Stimulated activated CD4-positive, alpha-beta T cell treated with anti-CD3 and anti-CD28 coated beads, TNF-alpha, amount 100 ng/mL, for 1 hour (primary cell): ENCODE data around the gene CDYL.

ENCODE experiments used
- DNase-seq, 3 donors: peaks; one replicate each; pipeline ENCODE4 v3.0.0-alpha.2; 2020; ENCODE audit warnings: low read depth in 3 of 3, low spot score in 1 of 3

Gene CDYL

GRCh38 chr6:4776131-4776492 is at the start of gene CDYL:
Gene CDYL, plus strand, starts transcription at chr6:4776404. Its CDS starts 380 bp downstream, at chr6:4776784.
- DNase-seq = peak; percentile 70 to 87 (median 83)

- no peak for DNase-seq
Observed at GRCh38 chr6:4726645-4727044, 49.6 kb upstream of the CDYL start.

DNA sequence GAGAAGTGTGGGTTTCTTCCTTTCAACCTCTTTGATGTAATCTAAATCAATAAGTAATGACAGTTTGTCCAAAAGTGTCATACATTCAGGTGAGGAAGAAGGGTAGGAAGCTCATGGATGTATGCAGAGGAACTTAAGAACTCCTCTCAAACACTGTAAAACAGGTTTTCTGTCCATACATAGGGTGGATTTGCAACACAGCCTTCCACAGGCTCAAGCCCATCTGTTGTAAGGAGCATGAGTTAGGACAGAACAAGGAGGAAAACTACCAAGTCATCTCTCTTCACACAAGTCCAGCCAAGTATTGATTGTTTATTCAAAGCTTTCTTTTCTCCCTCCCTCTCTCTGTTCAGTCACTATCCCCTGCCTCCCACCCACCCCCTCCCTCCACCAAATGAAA is 49.0 kb upstream of the CDYL start:
- DNase-seq = no peak

GRCh38 chr6:4727671-4728435 is 48.4 kb upstream of the CDYL start:
- DNase-seq = no peak

- no peak for DNase-seq
Observed at GRCh38 chr6:4728436-4728769, 47.8 kb upstream of the CDYL start.

DNA sequence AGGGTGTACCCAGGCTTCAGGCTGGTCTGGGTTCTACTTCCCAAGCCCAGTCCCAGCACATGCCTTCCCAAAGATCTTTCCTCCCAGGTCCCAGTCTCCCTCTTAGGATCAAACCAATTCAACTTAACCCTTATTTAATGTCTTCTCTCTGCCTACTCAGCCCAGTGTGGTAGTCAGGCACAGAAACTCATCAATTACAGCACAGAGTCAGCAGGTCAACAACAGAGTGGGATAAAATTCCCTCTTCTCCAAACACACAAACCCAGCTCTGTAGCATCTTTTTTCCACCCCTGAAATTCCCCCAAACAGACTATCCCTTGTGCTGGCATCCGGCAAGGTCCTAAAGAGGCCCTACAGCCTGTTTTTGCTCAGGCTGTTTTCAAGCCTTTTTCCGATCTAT is 47.3 kb upstream of the CDYL start:
- no peak for DNase-seq

- no peak for DNase-seq
Observed at GRCh38 chr6:4731996-4732395, 44.2 kb upstream of the CDYL start.

DNA sequence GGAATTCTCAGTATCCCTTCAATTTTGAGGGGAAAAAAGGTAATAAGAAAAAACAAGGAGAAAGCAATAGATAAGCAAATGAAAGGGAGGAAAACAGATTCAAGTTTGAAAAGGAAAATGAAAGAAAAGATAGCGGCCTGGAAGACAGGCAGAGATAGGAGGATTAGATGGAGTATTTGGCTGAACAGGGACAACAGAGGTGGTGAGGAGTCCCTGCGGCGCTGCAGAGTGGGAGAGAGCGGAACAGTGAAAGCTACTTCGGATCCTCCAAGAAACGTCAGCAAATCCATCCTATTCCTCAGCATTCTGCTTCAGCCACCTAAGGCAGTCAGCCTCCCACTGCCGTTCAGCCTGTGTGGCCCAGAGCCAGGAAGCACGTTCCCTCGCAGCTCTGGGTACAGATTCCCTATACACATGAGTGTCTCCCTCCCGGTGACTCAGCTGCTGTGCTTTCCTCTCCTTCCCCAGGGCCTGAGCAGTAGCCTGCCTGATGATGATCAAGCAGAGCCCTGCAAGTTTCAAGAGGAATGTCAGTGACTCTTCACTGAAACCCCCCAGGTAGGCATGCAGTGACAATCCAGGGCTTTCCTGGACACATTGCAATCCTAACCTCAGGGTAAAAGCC is 43.4 kb upstream of the CDYL start:
- DNase-seq = no peak

GRCh38 chr6:4736371-4736873 is 39.8 kb upstream of the CDYL start:
- DNase-seq = no peak

DNA sequence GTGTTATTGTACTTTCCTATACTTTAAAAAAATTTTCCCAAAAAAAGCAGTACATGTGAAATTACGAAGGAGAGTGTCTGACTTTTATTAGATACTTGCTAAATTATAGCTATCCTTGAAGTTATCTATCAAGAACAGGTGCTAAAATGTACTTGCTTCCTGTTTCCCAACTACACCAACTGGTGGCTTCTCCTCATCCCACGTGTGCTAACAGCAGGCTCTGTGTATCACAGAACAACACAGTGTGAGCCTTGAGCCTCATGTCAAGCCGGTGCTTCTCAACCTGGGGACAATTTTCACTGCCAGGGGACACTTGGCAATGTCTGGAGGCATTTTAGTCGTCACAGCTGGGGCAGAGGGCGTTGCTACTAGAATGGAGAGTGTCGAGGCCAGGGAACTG is 36.2 kb upstream of the CDYL start:
- no peak for DNase-seq

DNA sequence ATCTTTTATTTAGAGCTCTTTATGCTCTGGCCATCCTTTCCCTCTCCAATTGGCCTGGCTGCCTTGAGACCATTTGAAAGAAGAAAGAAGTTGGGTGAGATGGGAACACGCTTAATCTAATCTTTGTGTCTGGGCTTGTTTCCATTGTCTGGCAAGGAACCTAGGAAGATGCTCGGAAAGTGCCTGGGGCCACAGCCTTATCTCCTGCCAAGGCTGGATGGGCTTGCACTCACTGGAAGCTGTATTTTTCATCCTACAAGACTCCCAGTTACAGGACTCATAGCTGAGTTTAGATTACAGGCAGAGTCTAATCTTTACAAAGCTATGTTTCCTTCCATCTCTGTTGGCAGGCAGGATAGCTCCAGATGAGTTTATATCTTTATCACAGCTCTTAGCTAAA is 33.1 kb upstream of the CDYL start:
- no peak for DNase-seq

GRCh38 chr6:4743926-4744325 is 32.3 kb upstream of the CDYL start:
- no peak for DNase-seq

GRCh38 chr6:4747588-4747987 is 28.6 kb upstream of the CDYL start:
- no peak for DNase-seq

DNA sequence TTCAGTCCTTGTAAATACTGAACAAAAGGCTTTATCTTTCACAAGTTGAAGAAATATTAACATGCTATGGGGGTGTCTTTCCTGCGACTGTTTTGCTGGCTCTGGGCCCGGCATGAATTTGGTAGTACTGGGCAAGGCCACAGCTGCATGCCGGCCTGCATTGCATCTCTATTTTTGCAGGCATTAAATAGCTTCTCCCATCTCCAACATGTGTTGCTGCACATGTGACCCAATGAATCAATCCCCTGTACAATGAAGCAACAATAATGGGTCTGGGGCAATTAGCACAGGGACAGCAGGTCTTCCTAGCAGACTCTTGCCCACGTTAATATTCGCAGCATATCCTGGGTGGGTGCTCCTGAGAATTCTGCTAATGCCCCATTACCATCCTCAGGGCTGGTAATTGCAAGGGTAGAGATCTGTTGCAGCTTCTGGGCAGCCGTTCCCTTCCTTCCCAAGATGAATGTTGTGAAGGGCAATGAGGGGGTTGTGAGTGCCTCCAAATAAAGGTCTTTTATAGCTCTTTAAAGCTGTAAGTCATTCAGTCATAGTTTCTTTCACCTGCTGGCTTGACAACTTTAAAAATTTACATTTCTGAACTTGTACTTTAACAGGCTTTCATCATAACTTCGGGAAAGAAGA is 24.3 kb upstream of the CDYL start:
- no peak for DNase-seq

DNA sequence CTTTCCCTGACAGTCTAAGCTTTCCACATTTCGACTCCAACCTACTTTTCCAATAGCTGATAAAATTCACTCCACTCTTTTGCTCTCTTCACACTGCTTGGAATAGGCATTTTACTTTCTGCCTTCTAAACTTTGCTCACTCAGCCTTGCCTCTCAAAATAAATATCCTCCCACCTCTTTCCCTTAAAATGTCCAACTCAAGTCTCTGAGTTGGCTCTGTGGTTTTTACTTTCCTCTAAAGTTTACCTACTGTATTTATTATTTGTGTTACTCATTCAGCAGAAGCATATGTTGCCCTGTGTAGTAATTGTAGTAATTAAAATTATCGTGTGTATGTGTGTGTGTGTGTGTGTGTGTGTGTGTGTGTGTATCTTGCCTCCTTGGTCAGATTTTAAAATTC is 20.0 kb upstream of the CDYL start:
- DNase-seq = no peak

DNA sequence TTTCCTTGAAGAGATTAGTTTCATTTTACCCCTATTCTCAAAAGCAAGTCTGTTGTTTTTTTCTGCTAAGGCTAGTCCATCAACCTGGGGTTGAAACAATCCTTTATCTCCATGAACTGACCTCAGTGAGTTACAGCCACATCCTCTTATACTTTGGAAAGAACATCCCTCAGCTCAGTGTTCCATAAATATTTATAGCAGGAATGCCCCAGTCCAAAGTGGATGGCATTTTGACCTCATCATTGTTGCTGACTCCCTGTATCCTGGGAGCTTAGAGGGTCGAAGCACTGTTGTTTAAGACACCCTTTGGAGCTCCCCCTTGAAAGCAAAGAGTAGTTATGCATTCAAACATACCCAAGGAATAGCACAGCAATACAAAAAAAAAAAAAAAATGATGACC is 16.2 kb upstream of the CDYL start:
- no peak for DNase-seq

DNA sequence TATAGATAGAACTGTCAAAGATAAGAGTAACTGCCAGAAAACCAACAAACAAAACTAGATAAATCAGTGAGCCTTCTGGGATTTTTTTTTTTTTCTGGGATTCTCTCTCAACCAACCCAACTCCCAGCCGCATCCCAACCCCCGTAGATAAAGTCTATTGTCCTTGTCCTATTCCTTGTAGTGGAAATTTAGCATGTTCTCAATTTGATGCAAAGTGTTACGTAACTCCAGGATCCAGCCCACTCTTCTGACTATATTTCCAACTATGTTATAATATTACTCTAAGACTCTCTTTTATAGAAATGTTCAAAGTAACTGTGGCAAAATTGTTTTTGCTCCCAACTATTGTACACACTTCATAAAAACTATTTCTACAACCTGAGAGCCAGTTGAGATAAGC is 15.4 kb upstream of the CDYL start:
- DNase-seq = no peak

DNA sequence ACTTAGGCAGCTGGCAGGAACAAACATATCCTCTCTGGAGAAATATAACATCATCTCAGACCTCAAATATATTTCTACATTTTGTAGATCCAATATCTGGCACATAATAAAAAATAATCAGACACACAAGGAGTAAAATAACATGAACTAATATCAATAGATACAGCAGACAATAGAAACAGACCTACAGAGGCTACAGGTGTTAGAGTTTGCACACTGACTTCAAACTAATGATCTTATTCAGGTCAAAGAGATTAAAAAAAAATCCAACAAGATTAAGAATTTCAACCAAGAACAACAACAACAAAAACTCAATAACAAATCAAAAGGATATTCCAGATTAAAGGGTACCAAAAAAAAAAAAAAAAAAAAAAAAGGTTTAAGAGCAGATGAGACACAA is 13.9 kb upstream of the CDYL start:
- no peak for DNase-seq

GRCh38 chr6:4763921-4764320 is 12.3 kb upstream of the CDYL start:
- no peak for DNase-seq

DNA sequence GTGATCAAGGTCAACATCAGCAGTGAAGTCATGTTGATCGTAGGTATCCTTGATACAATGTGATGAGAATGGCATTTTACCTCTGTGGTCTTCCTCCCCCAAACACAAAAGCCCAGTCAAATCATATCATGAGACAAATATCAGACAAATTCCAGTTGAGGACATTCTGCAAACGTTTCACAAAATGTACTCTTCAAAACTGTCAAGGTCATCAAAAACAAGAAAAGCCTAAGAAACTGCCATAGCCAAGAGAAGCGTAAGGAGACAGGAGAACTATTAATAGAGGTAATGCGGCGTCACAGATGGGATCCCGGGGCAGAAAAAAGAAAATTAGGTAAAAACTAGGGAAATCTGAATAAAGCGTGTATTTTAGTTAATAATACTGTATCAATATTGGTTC is 7.4 kb upstream of the CDYL start:
- DNase-seq = no peak

- DNase-seq = no peak
Observed at GRCh38 chr6:4772750-4773149, 3.5 kb upstream of the CDYL start.

- DNase-seq = no peak
Observed at GRCh38 chr6:4773181-4773580, 3.0 kb upstream of the CDYL start.

DNA sequence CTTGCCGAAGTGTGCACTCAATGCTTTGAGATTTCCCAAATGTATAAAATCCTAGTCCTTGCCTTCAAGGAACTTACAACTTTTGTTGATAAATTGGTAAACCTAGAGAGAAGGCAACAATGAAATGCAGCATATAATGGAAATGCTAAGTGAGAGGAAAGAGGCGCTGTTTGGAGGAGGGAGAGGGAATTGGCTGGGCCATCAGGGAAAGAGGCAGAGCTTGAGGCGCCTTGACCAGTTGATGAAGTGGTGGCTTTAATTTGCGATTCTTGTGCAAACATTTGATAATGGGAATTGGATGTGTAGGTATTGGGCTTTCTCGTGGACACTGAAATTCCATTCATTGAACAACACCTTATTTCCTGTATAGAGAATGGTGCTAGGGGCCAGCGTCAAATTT is 1.9 kb upstream of the CDYL start:
- no peak for DNase-seq
